Measurements from ENCODE around the gene MPP1. TPM values are rescaled to one million over a fixed set of nuclear protein-coding genes. Genes with fewer than 3 reads are reported as not detected.

Gene MPP1
- total and polyA plus RNA-seq, 2 donors (not counting 1 experiment from before 2014, with no cell fraction given), result 27.0 to 38.5 TPM

DNA sequence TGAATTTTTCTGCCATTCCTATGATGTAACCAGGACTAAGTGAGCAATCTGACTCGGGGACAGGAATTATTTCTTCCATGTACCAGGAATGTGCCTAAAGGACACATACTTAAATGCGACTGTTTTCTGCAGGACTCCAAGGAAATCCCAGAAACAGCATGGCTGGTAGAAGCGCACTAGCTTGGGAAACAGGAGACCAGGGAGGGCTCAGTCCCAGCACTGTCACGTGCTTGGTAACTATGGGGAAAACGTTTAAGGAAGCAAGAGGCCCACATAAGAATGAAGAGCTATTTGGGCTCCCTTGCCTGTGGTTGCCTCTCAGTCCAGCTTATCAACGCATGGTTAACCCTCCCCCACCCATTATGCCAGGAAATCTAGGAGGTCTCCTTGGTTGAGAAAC is 19.6 kb downstream of the MPP1 start:
- Histone ChIP-seq H4K20me1 (ENCODE audit: control insufficient read depth, extremely low read depth, insufficient read depth, low read length) (no peaks in the 10 kb centered on the region), H2AFZ (ENCODE audit: low read length) (no peak overlapping the region), H3K27ac (ENCODE audit: insufficient read depth, low read length) (no peak overlapping the region), H3K79me2 (ENCODE audit: control insufficient read depth, insufficient read depth, low read length) (no peaks in the 10 kb centered on the region), H3K4me1 (ENCODE audit: control insufficient read depth, extremely low read depth, insufficient read depth, low read length) (no peaks in the 10 kb centered on the region), H3K27me3 (ENCODE audit: control insufficient read depth, insufficient read depth, low read length) (no peaks in the 10 kb centered on the region), H3K4me3 (replicated peaks in 1 of 4; ENCODE audit: control extremely low read depth in 1 of 4, insufficient read depth in 1 of 4, low read depth in 3 of 4, low read length in 4 of 4) (no peak overlapping the region), H3K36me3 (ENCODE audit: control insufficient read depth, insufficient read depth, low read length) (no peaks in the 10 kb centered on the region), H3K9me3 (ENCODE audit: control insufficient read depth, insufficient read depth, low read depth, low read length) (no peaks in the 10 kb centered on the region), H3K9ac (ENCODE audit: insufficient read depth, low read length) (no peak overlapping the region), H3K4me2 (ENCODE audit: extremely low read depth, insufficient read depth, low read length) (no peak overlapping the region)
- TF ChIP-seq, protein P1, sequence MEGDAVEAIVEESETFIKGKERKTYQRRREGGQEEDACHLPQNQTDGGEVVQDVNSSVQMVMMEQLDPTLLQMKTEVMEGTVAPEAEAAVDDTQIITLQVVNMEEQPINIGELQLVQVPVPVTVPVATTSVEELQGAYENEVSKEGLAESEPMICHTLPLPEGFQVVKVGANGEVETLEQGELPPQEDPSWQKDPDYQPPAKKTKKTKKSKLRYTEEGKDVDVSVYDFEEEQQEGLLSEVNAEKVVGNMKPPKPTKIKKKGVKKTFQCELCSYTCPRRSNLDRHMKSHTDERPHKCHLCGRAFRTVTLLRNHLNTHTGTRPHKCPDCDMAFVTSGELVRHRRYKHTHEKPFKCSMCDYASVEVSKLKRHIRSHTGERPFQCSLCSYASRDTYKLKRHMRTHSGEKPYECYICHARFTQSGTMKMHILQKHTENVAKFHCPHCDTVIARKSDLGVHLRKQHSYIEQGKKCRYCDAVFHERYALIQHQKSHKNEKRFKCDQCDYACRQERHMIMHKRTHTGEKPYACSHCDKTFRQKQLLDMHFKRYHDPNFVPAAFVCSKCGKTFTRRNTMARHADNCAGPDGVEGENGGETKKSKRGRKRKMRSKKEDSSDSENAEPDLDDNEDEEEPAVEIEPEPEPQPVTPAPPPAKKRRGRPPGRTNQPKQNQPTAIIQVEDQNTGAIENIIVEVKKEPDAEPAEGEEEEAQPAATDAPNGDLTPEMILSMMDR (conservative IDR thresholded peaks at IDR 0.05 in 1 of 2, IDR thresholded peaks at IDR 0.05 in 1 of 2; ENCODE audit: low read depth in 1 of 2, low read length in 2 of 2), result no peak
- TF ChIP-seq EZH2 (IDR thresholded peaks at IDR 0.05; ENCODE audit: low read length, missing control alignments), result no peak
- no peak for DNase-seq (ENCODE audit: low read depth in 2 of 2)

- Histone ChIP-seq H3K27me3 (ENCODE audit: control insufficient read depth, insufficient read depth, low read length) (no peaks in the 10 kb centered on the region), H3K4me1 (ENCODE audit: control insufficient read depth, extremely low read depth, insufficient read depth, low read length) (no peaks in the 10 kb centered on the region), H3K9me3 (ENCODE audit: control insufficient read depth, insufficient read depth, low read depth, low read length) (no peaks in the 10 kb centered on the region), H3K79me2 (ENCODE audit: control insufficient read depth, insufficient read depth, low read length) (no peaks in the 10 kb centered on the region), H3K36me3 (ENCODE audit: control insufficient read depth, insufficient read depth, low read length) (no peaks in the 10 kb centered on the region), H3K27ac (ENCODE audit: insufficient read depth, low read length) (no peak overlapping the region), H3K4me3 (replicated peaks in 1 of 4; ENCODE audit: control extremely low read depth in 1 of 4, insufficient read depth in 1 of 4, low read depth in 3 of 4, low read length in 4 of 4) (no peak overlapping the region), H2AFZ (ENCODE audit: low read length) (no peak overlapping the region), H3K4me2 (ENCODE audit: extremely low read depth, insufficient read depth, low read length) (no peak overlapping the region), H4K20me1 (ENCODE audit: control insufficient read depth, extremely low read depth, insufficient read depth, low read length) (no peaks in the 10 kb centered on the region), H3K9ac (ENCODE audit: insufficient read depth, low read length) (no peak overlapping the region)
- TF ChIP-seq, protein P1 (conservative IDR thresholded peaks at IDR 0.05 in 1 of 2, IDR thresholded peaks at IDR 0.05 in 1 of 2; ENCODE audit: low read depth in 1 of 2, low read length in 2 of 2), result no peak
- no peak for TF ChIP-seq EZH2 (IDR thresholded peaks at IDR 0.05; ENCODE audit: low read length, missing control alignments)
- DNase-seq (ENCODE audit: low read depth in 2 of 2), result no peak
Observed at GRCh38 chrX:154784149-154784995, 20.9 kb downstream of the MPP1 start.

- no peaks in the 10 kb centered on the region for H3K79me2 ChIP-seq (ENCODE audit: control insufficient read depth, insufficient read depth, low read length)
- H2AFZ ChIP-seq (ENCODE audit: low read length), result no peak overlapping the region
Observed at GRCh38 chrX:154780968-154781367, 24.3 kb downstream of the MPP1 start.

More at GRCh38 chrX:154780968-154781367, 24.3 kb downstream of the MPP1 start:
- no peak for DNase-seq (ENCODE audit: low read depth in 2 of 2)
- peaks cover 2% of the 10 kb centered on the region for H3K36me3 ChIP-seq (ENCODE audit: control insufficient read depth, insufficient read depth, low read length)
- no peak overlapping the region for H3K9ac ChIP-seq (ENCODE audit: insufficient read depth, low read length)
- H3K4me3 ChIP-seq (replicated peaks in 1 of 4; ENCODE audit: control extremely low read depth in 1 of 4, insufficient read depth in 1 of 4, low read depth in 3 of 4, low read length in 4 of 4), result no peak overlapping the region
- H4K20me1 ChIP-seq (ENCODE audit: control insufficient read depth, extremely low read depth, insufficient read depth, low read length), result no peaks in the 10 kb centered on the region
- peaks cover 3% of the 10 kb centered on the region for H3K4me1 ChIP-seq (ENCODE audit: control insufficient read depth, extremely low read depth, insufficient read depth, low read length)
- no peak overlapping the region for H3K27ac ChIP-seq (ENCODE audit: insufficient read depth, low read length)
- no peaks in the 10 kb centered on the region for H3K27me3 ChIP-seq (ENCODE audit: control insufficient read depth, insufficient read depth, low read length)
- H3K9me3 ChIP-seq (ENCODE audit: control insufficient read depth, insufficient read depth, low read depth, low read length), result no peaks in the 10 kb centered on the region
- H3K4me2 ChIP-seq (ENCODE audit: extremely low read depth, insufficient read depth, low read length), result no peak overlapping the region
- TF ChIP-seq EZH2 (IDR thresholded peaks at IDR 0.05; ENCODE audit: low read length, missing control alignments), result no peak

Data from fibroblast of lung (primary cell).